Spinal cord (tissue), 4 donors: ENCODE data around the gene ZNF491. TPM values are rescaled to one million over a fixed set of nuclear protein-coding genes. Genes with fewer than 3 reads are reported as not detected.

Experiments used
- polyA plus RNA-seq, 2 donors: library from polyadenylated mRNA; unstranded; fragments of 120-200 nt; gene quantifications; one replicate each; pipeline ENCODE4 v1.2.1, GENCODE V29; 2013; ENCODE audit not compliant: insufficient read length in 2 of 2
- total RNA-seq, 2 donors: library from RNA; depleted of rRNA in 1 of 2; stranded (reverse); fragments of 120-200 nt in 1 of 2; fragments of >200 nt in 1 of 2; gene quantifications; one replicate each; pipeline versions ENCODE4 v1.2.3 to v1.2.4, GENCODE V29; 2013 to 2014

The ZNF491 gene
- total and polyA plus RNA-seq, 4 donors = 7.3 to 13.9 (median 9.2) TPM

Other genes starting within 250 kb of the ZNF491 start
- 10 to 100 TPM; 18.3 to 59.7 TPM for gene ELOF1, start 239.3 kb upstream of the ZNF491 start, total RNA-seq
- gene ELOF1, start 239.3 kb upstream of the ZNF491 start, polyA plus RNA-seq = 10 to 100 TPM; 75.0 to 79.8 TPM
- 1 to 10 TPM; 4.4 to 8.0 TPM for gene ACP5, start 220.9 kb upstream of the ZNF491 start, total RNA-seq
- 1 to 10 TPM in 1 of 2 donors, under 1 TPM in 1; 0.70 to 1.5 TPM for gene ACP5, start 220.9 kb upstream of the ZNF491 start, polyA plus RNA-seq
- 10 to 100 TPM; 43.2 to 43.3 TPM for gene ZNF627, start 201.0 kb upstream of the ZNF491 start, total RNA-seq
- 10 to 100 TPM; 30.2 to 32.5 TPM for gene ZNF627, start 201.0 kb upstream of the ZNF491 start, polyA plus RNA-seq
- gene ZNF823, start 59.6 kb upstream of the ZNF491 start, total RNA-seq = 10 to 100 TPM; 16.0 to 26.1 TPM
- gene ZNF823, start 59.6 kb upstream of the ZNF491 start, polyA plus RNA-seq = 1 to 10 TPM; 4.8 to 5.5 TPM
- gene ZNF441, start 31.5 kb upstream of the ZNF491 start, total RNA-seq = 10 to 100 TPM; 23.4 to 38.5 TPM
- gene ZNF441, start 31.5 kb upstream of the ZNF491 start, polyA plus RNA-seq = 10 to 100 TPM; 10.7 to 13.0 TPM
- gene ZNF440, start 15.8 kb downstream of the ZNF491 start, total RNA-seq = 10 to 100 TPM; 20.6 to 21.0 TPM
- gene ZNF440, start 15.8 kb downstream of the ZNF491 start, polyA plus RNA-seq = 10 to 100 TPM; 13.1 to 22.6 TPM
- gene ZNF439, start 50.2 kb downstream of the ZNF491 start, total RNA-seq = 10 to 100 TPM; 21.8 to 30.2 TPM
- 10 to 100 TPM; 21.7 to 23.3 TPM for gene ZNF439, start 50.2 kb downstream of the ZNF491 start, polyA plus RNA-seq
- gene ZNF69, start 89.3 kb downstream of the ZNF491 start, total RNA-seq = 10 to 100 TPM; 17.2 to 19.8 TPM
- 10 to 100 TPM in 1 of 2 donors, 1 to 10 TPM in 1; 7.5 to 13.7 TPM for gene ZNF69, start 89.3 kb downstream of the ZNF491 start, polyA plus RNA-seq
- 10 to 100 TPM; 14.2 to 22.2 TPM for gene ZNF700, start 126.6 kb downstream of the ZNF491 start, total RNA-seq
- 10 to 100 TPM; 10.9 to 14.0 TPM for gene ZNF700, start 126.6 kb downstream of the ZNF491 start, polyA plus RNA-seq
- gene ZNF763, start 166.5 kb downstream of the ZNF491 start, total RNA-seq = 1 to 10 TPM; 4.8 to 5.7 TPM
- 1 to 10 TPM; 3.8 to 4.8 TPM for gene ZNF763, start 166.5 kb downstream of the ZNF491 start, polyA plus RNA-seq
- 10 to 100 TPM; 13.3 to 21.1 TPM for gene ZNF433, start 237.2 kb downstream of the ZNF491 start, total RNA-seq
- gene ZNF433, start 237.2 kb downstream of the ZNF491 start, polyA plus RNA-seq = 10 to 100 TPM in 1 of 2 donors, 1 to 10 TPM in 1; 7.7 to 11.9 TPM